Measurements from ENCODE around the gene PNCK. TPM values are rescaled to one million over a fixed set of nuclear protein-coding genes. Genes with fewer than 3 reads are reported as not detected.
A peak's percentile ranks its signal among the peaks of the same experiment; 100 is the strongest.

The PNCK gene
- total RNA-seq, 1 donor from 2014 or later: 28.5 TPM

DNA sequence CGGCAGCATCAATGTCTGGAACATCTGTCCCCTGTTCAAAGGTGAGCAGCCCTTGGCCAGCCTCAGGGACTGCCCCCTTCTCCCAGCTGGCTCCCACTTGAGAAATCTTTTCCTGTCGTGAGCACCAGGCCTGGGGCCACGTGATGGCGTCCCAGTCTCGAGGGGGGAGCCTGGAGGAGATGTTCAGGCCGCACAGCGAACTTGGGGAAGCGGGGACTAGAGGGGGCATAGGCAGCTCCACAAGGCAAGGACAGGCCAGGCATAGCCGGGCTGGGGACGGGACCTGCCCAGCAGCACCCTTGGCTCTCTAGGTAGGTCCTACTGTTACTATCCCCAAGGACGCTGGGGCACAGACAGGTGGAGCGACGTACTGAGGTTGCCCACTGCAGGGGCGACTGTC, 16.9 kb upstream of the PNCK start:
- no peak overlapping the region for H3K4me3 Mint-ChIP-seq

DNA sequence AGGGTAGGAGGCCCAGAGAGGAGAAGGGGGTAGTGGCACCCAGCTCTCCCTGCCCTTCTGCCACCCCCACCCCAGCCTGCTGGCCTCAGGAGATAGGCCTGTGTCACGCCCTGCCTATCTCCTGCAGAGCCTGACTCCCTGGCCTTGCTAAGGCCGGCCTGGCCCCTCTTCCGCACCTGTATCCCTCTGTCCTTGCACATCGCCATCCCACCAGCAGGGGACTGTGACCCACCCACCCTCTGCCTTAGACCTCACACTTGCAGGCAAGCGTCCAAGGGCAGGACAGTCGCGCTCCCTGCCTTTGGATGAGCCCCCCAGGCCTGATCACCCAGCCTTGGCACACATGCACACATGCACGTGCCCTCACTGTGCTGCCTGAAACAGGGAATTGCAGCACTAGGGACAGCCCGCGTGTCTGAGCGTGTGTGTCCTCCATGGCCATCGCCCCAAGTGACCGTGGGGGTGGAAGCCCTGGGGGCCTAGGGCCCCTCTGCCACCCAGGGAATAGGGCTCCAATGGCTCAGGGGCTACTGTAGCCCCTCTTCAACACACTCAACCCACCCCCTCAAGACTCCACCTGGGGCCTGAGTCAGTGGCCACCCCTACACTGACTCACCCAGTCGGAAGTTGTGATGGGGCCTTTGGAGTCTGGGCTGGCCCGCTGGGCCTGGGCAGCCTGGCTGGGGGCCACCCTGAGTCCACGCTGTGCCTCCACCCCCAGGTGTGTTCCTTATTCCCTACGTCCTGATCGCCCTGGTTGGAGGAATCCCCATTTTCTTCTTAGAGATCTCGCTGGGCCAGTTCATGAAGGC, 16.2 kb upstream of the PNCK start:
- peak overlapping the region; percentile 57 for H3K4me3 Mint-ChIP-seq
- H3K27me3 Mint-ChIP-seq (ENCODE audit: low read depth): no peaks in the 10 kb centered on the region
- TF ChIP-seq, protein P1, sequence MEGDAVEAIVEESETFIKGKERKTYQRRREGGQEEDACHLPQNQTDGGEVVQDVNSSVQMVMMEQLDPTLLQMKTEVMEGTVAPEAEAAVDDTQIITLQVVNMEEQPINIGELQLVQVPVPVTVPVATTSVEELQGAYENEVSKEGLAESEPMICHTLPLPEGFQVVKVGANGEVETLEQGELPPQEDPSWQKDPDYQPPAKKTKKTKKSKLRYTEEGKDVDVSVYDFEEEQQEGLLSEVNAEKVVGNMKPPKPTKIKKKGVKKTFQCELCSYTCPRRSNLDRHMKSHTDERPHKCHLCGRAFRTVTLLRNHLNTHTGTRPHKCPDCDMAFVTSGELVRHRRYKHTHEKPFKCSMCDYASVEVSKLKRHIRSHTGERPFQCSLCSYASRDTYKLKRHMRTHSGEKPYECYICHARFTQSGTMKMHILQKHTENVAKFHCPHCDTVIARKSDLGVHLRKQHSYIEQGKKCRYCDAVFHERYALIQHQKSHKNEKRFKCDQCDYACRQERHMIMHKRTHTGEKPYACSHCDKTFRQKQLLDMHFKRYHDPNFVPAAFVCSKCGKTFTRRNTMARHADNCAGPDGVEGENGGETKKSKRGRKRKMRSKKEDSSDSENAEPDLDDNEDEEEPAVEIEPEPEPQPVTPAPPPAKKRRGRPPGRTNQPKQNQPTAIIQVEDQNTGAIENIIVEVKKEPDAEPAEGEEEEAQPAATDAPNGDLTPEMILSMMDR (IDR thresholded peaks at IDR 0.05; ENCODE audit: unreplicated experiment): no peak
- H3K36me3 Mint-ChIP-seq: no peaks in the 10 kb centered on the region
- H3K27ac Mint-ChIP-seq: no peak overlapping the region
- H3K9me3 Mint-ChIP-seq: no peaks in the 10 kb centered on the region
- no peak for DNase-seq (ENCODE audit: low spot score in 2 of 2, unreplicated experiment in 2 of 2)
- peaks cover 13% of the 10 kb centered on the region for H3K4me1 Mint-ChIP-seq

More for the DNA sequence above, 16.9 kb upstream of the PNCK start:
- TF ChIP-seq, protein P1 (IDR thresholded peaks at IDR 0.05; ENCODE audit: unreplicated experiment): no peak
- Mint-ChIP-seq H3K4me1 (peaks cover 13% of the 10 kb centered on the region), H3K36me3 (no peaks in the 10 kb centered on the region), H3K27ac (no peak overlapping the region), H3K27me3 (ENCODE audit: low read depth) (no peaks in the 10 kb centered on the region), H3K9me3 (no peaks in the 10 kb centered on the region)
- no peak for DNase-seq (ENCODE audit: low spot score in 2 of 2, unreplicated experiment in 2 of 2)

DNA sequence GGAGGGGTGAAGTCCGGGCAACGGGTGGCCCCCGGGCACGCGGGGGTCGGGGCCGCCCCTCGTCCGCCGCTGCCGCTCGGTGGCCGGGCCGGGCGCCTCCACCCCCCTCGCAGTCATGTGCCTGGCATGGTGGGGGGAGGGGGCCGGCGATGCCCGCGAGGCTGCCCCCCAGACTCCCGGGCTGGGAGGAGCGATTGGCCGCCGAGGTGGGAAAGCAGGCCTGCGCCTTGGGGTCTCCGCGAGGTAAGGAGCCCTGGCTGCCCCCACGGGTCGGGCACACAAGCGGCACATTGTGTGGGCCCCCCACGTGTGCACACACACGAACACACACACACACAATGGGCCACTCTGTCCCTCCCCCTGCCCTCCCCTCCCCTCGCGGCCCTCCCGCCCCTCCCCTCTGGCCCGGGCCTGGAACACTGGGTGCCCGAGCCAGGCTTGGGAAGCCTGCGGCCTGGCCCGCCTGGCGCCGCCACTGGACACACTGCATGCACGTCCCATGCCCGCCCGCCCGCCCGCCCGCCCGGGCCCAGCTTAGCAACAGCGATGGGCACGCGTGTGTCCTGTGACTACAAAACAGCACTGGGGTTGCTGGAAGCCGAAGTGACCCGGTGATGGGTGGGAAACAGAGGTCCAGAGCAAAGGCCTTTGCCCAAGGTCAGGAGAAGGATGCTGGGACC, 15.4 kb upstream of the PNCK start:
- Mint-ChIP-seq H3K27ac (no peak overlapping the region), H3K9me3 (no peaks in the 10 kb centered on the region), H3K4me1 (peaks cover 13% of the 10 kb centered on the region), H3K27me3 (ENCODE audit: low read depth) (no peaks in the 10 kb centered on the region), H3K4me3 (peak overlapping the region; percentile 57), H3K36me3 (no peaks in the 10 kb centered on the region)
- DNase-seq (ENCODE audit: low spot score in 2 of 2, unreplicated experiment in 2 of 2): no peak
- TF ChIP-seq, protein P1 (IDR thresholded peaks at IDR 0.05; ENCODE audit: unreplicated experiment): no peak

DNA sequence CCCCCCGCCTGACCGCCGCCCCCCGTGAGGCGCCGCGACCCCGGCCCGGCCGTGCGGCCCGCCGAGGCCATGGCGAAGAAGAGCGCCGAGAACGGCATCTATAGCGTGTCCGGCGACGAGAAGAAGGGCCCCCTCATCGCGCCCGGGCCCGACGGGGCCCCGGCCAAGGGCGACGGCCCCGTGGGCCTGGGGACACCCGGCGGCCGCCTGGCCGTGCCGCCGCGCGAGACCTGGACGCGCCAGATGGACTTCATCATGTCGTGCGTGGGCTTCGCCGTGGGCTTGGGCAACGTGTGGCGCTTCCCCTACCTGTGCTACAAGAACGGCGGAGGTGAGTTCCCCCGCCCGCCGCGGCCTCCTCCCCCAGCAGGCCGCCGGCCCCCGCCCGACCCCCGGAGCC, 14.9 kb upstream of the PNCK start:
- no peaks in the 10 kb centered on the region for H3K27me3 Mint-ChIP-seq (ENCODE audit: low read depth)
- H3K9me3 Mint-ChIP-seq: peaks cover 3% of the 10 kb centered on the region
- peaks cover 2% of the 10 kb centered on the region for H3K36me3 Mint-ChIP-seq
- TF ChIP-seq, protein P1 (IDR thresholded peaks at IDR 0.05; ENCODE audit: unreplicated experiment): no peak
- DNase-seq (ENCODE audit: low spot score in 2 of 2, unreplicated experiment in 2 of 2): no peak
- no peak overlapping the region for H3K27ac Mint-ChIP-seq
- no peak overlapping the region for H3K4me3 Mint-ChIP-seq
- peaks cover 13% of the 10 kb centered on the region for H3K4me1 Mint-ChIP-seq

DNA sequence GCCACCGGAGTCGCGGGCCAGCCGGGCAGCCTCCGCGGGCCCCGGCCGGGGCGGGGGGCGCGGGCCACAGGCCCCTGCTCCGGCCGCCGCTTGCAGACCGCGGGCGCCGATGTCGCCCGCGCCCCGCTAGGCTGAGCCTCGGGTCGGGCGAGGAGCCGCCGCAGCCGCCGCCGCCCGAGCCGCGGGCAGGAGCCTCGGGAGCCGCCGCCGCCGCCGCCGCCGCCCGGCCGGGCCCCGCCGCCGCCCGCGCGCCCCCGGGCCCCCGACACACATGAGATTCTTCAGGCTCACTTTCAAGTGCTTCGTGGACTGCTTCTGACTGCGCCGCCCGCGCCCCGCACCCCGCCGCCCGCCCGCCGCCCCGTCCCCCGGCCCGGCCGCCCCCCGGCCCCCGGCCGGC, 14.5 kb upstream of the PNCK start:
- Mint-ChIP-seq H3K4me3 (no peak overlapping the region), H3K4me1 (peaks cover 13% of the 10 kb centered on the region), H3K36me3 (peaks cover 2% of the 10 kb centered on the region), H3K27me3 (ENCODE audit: low read depth) (no peaks in the 10 kb centered on the region), H3K27ac (no peak overlapping the region), H3K9me3 (peaks cover 3% of the 10 kb centered on the region)
- no peak for DNase-seq (ENCODE audit: low spot score in 2 of 2, unreplicated experiment in 2 of 2)
- TF ChIP-seq, protein P1 (IDR thresholded peaks at IDR 0.05; ENCODE audit: unreplicated experiment): no peak

All from mesothelial cell of epicardium (in vitro differentiated cells).